ENCODE measurements around the gene SAA2. TPM values are rescaled to one million over a fixed set of nuclear protein-coding genes. Genes with fewer than 3 reads are reported as not detected.

The SAA2 gene
- total RNA-seq, 2 donors from 2014 or later = 4.7 to 7.9 TPM

- no peaks in the 10 kb centered on the region for H3K27me3 ChIP-seq (replicated peaks; ENCODE audit: insufficient read depth)
- H3K4me3 ChIP-seq = no peak overlapping the region
- no peak for DNase-seq (ENCODE audit: low spot score)
- H3K36me3 ChIP-seq = no peaks in the 10 kb centered on the region
- H3K9me3 ChIP-seq = no peaks in the 10 kb centered on the region
- no peak for TF ChIP-seq POLR2AphosphoS5 (IDR thresholded peaks at IDR 0.05)
- no peak for TF ChIP-seq CTCF (IDR thresholded peaks at IDR 0.05)
- TF ChIP-seq POLR2A (IDR thresholded peaks at IDR 0.05) = no peak
- no peaks in the 10 kb centered on the region for H3K4me1 ChIP-seq (replicated peaks)
- WGBS = 78% methylated on average over 6 of the region's 6 CpGs
- intact Hi-C loops (cut with DNase I) = no loop called here
- no peak overlapping the region for H3K27ac ChIP-seq
Observed at GRCh38 chr11:18245396-18245795, 3.1 kb downstream of the SAA2 start.

DNA sequence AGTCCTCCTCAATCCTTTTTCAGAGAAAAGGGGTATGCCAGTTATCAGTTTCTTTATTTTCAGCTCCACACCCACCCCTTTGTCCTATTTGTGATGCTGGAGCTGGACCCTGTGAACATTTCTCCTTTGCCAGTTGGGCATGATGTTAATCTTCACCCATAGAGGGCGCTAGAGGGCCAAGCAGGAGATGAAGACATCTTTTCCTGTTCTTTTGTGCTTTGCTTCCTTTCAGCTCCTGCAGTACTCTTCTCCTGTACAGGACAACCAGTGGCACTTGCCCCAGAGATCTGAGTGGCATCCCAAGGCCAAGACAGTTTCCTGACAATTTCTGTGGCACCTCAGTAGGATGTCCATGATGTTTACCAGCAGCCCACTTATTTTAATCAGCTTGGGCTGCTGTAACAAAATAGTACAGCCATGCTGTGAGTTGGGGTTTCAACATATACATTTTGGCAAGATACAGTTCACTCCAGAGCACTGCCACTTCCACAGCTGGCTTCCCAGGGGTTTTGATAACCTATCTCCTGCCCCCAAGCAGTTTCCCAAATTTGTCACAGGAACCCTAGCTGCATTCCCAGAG, 4.6 kb downstream of the SAA2 start:
- no peak overlapping the region for H3K4me3 ChIP-seq
- intact Hi-C loops (cut with DNase I) = no loop called here
- no peaks in the 10 kb centered on the region for H3K9me3 ChIP-seq
- peak; percentile 20 for DNase-seq (ENCODE audit: low spot score)
- WGBS = 4% methylated on average over 1 of the region's 1 CpG
- TF ChIP-seq CTCF (IDR thresholded peaks at IDR 0.05) (peak in 3 of 4 experiments; percentile 22 to 50 (median 41)), POLR2A (IDR thresholded peaks at IDR 0.05) (no peak), POLR2AphosphoS5 (IDR thresholded peaks at IDR 0.05) (no peak)
- H3K27ac ChIP-seq = no peak overlapping the region
- H3K36me3 ChIP-seq = no peaks in the 10 kb centered on the region
- H3K27me3 ChIP-seq (replicated peaks; ENCODE audit: insufficient read depth) = no peaks in the 10 kb centered on the region
- H3K4me1 ChIP-seq (replicated peaks) = no peaks in the 10 kb centered on the region

DNA sequence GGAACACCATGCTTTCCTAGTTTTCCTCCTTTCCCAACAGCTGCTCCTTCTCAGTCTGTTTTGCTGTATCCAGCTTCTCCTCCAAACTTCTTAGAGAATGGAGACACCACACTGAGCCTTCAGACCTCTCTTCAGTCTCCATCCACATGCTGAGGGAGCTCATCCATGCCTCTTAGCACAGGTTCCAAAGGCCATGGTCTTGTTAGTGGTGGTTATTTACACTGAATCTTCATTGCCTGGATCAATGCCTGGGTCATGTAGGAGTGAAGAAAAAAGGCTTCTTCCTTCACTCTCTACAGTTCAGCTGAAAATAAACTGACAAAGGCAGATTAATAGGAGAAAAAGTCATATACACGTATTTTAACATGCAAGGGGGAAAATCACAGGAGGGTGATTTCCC, 8.8 kb downstream of the SAA2 start:
- H3K27ac ChIP-seq = no peak overlapping the region
- WGBS = 86% methylated on average over 1 of the region's 1 CpG
- H3K4me1 ChIP-seq (replicated peaks) = no peaks in the 10 kb centered on the region
- H3K27me3 ChIP-seq (replicated peaks; ENCODE audit: insufficient read depth) = no peaks in the 10 kb centered on the region
- no peak for DNase-seq (ENCODE audit: low spot score)
- TF ChIP-seq POLR2A (IDR thresholded peaks at IDR 0.05) (no peak), CTCF (IDR thresholded peaks at IDR 0.05) (no peak), POLR2AphosphoS5 (IDR thresholded peaks at IDR 0.05) (no peak)
- no peaks in the 10 kb centered on the region for H3K9me3 ChIP-seq
- H3K36me3 ChIP-seq = no peaks in the 10 kb centered on the region
- H3K4me3 ChIP-seq = no peak overlapping the region
- intact Hi-C loops (cut with DNase I) = no loop called here

DNA sequence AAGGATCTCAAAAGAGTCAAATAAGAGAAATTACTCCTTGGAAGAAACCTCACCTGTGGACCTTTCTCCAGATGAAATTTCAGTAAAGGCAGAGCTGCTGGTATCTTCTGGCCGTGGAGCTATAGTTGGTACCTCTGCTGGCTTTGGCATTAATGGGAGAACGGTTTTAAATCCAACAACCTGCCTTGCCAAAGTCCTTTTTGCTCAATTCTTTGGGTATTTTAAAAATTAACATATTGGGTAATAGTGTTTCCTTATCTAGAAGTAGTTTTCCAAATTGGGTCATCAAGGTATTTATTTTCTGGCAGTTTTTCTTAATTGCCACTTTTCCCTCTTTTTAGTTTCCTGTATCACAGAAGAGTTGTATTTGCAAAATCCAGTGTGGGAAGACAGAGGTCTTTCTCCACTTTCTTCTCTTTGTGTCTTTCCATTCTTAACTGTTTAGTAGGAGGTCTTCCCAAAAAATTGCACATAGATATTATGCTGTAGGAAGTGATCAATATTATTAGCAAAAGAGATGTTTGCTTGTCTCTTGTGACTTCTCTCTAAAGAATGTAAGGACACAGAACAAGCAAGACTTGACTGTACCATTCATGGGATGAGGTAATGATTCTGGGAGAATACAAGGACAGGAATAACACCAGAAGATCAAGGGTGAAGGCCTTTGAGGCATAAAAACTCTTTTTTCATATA, 11.7 kb downstream of the SAA2 start, which contains the start of gene SAA4:
Gene SAA4 (minus strand): TSS at position 139 of the 693 bp plus-strand sequence. CDS start 876 bp downstream, outside the sequence.
- 69% methylated on average over 2 of the region's 2 CpGs for WGBS
- no peak within 1 kb of the TSS for H3K4me3 ChIP-seq
- intact Hi-C loops (cut with DNase I) = no loop called here
- no peak within 1 kb of the TSS for H3K27ac ChIP-seq
- no peaks in the 10 kb centered on the region for H3K9me3 ChIP-seq
- DNase-seq (ENCODE audit: low spot score) = no peak
- no peaks in the 10 kb centered on the region for H3K27me3 ChIP-seq (replicated peaks; ENCODE audit: insufficient read depth)
- no peaks in the 10 kb centered on the region for H3K36me3 ChIP-seq
- no peak for TF ChIP-seq CTCF (IDR thresholded peaks at IDR 0.05)
- TF ChIP-seq POLR2AphosphoS5 (IDR thresholded peaks at IDR 0.05) = no peak
- no peak for TF ChIP-seq POLR2A (IDR thresholded peaks at IDR 0.05)
- no peaks in the 10 kb centered on the region for H3K4me1 ChIP-seq (replicated peaks)

Data from prostate gland (tissue), 2 donors.